GM23338 (cell line): Measurements from ENCODE around the gene TENM4.

Experiments used
- EZH2 ChIP-seq: fragments of 200-600 bp; sonication (generic); IDR thresholded peaks from one replicate; pipeline ENCODE4 v1.8.0; 2017; ENCODE audit warnings: antibody characterized with exemption, mild to moderate bottlenecking, low read depth; ENCODE audit not compliant: unreplicated experiment
- TF ChIP-seq, protein P1 (sequence below), 2 experiments: fragments of 200-600 bp in 1 of 2; sonication (generic) in 1 of 2; conservative IDR thresholded peaks; 2 replicates each; pipeline versions ENCODE4 v1.5.1 to v1.6.1; 2016 to 2017; ENCODE audit warnings: antibody characterized with exemption in 2 of 2, low read depth in 2 of 2, mild to moderate bottlenecking in 2 of 2, moderate library complexity in 1 of 2
- TF ChIP-seq, protein P2 (sequence below): IDR thresholded peaks from one replicate; pipeline ENCODE4 v1.6.1; 2018; ENCODE audit warnings: antibody characterized with exemption; ENCODE audit not compliant: unreplicated experiment

DNA sequence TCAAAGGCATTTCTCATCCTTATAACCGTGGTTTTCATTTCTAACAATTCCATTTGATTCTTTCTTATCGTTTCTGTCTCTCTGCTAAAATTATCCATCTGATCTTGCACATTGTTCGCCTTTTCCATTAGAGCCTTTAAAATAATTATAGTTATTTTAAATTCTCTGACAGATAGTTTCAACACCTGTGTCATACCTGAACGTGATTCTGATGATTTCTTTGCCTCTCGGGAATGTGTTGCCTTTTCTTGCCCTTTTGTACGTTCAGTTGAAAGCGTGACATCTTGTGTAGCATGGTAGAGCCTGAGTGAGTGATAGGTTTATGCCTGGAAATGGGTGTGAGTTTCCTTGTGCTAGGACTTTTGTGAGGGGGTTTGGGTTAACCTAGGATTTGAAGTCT lies 744.7 kb downstream of the TENM4 start:
- TF ChIP-seq, protein P1, sequence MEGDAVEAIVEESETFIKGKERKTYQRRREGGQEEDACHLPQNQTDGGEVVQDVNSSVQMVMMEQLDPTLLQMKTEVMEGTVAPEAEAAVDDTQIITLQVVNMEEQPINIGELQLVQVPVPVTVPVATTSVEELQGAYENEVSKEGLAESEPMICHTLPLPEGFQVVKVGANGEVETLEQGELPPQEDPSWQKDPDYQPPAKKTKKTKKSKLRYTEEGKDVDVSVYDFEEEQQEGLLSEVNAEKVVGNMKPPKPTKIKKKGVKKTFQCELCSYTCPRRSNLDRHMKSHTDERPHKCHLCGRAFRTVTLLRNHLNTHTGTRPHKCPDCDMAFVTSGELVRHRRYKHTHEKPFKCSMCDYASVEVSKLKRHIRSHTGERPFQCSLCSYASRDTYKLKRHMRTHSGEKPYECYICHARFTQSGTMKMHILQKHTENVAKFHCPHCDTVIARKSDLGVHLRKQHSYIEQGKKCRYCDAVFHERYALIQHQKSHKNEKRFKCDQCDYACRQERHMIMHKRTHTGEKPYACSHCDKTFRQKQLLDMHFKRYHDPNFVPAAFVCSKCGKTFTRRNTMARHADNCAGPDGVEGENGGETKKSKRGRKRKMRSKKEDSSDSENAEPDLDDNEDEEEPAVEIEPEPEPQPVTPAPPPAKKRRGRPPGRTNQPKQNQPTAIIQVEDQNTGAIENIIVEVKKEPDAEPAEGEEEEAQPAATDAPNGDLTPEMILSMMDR (conservative IDR thresholded peaks at IDR 0.05; ENCODE audit: low read depth in 2 of 2) = no peak
- TF ChIP-seq, protein P2, sequence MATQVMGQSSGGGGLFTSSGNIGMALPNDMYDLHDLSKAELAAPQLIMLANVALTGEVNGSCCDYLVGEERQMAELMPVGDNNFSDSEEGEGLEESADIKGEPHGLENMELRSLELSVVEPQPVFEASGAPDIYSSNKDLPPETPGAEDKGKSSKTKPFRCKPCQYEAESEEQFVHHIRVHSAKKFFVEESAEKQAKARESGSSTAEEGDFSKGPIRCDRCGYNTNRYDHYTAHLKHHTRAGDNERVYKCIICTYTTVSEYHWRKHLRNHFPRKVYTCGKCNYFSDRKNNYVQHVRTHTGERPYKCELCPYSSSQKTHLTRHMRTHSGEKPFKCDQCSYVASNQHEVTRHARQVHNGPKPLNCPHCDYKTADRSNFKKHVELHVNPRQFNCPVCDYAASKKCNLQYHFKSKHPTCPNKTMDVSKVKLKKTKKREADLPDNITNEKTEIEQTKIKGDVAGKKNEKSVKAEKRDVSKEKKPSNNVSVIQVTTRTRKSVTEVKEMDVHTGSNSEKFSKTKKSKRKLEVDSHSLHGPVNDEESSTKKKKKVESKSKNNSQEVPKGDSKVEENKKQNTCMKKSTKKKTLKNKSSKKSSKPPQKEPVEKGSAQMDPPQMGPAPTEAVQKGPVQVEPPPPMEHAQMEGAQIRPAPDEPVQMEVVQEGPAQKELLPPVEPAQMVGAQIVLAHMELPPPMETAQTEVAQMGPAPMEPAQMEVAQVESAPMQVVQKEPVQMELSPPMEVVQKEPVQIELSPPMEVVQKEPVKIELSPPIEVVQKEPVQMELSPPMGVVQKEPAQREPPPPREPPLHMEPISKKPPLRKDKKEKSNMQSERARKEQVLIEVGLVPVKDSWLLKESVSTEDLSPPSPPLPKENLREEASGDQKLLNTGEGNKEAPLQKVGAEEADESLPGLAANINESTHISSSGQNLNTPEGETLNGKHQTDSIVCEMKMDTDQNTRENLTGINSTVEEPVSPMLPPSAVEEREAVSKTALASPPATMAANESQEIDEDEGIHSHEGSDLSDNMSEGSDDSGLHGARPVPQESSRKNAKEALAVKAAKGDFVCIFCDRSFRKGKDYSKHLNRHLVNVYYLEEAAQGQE = no peak
- no peak for TF ChIP-seq EZH2
